ENCODE results near the gene ENHO.

Gene ENHO

GRCh38 chr9:34503406-34503805 is 19.4 kb downstream of the ENHO start:
- TF ChIP-seq SUZ12 (IDR thresholded peaks at IDR 0.05; ENCODE audit: extremely low read depth, insufficient read depth, insufficient read length) = no peak
- TF ChIP-seq ZNF274 (IDR thresholded peaks at IDR 0.05; ENCODE audit: low read depth, low read length) = no peak
- TF ChIP-seq YY1 (IDR thresholded peaks at IDR 0.05; ENCODE audit: insufficient read depth, insufficient read length) = no peak
- H3K9me3 ChIP-seq (ENCODE audit: insufficient read depth, low read length) = no peaks in the 10 kb centered on the region

GRCh38 chr9:34502891-34503290 is 19.9 kb downstream of the ENHO start:
- TF ChIP-seq ZNF274 (IDR thresholded peaks at IDR 0.05; ENCODE audit: low read depth, low read length) (no peak), YY1 (IDR thresholded peaks at IDR 0.05; ENCODE audit: insufficient read depth, insufficient read length) (no peak), SUZ12 (IDR thresholded peaks at IDR 0.05; ENCODE audit: extremely low read depth, insufficient read depth, insufficient read length) (no peak)
- Histone ChIP-seq H3K4me1 (ENCODE audit: insufficient read depth, insufficient read length) (no peaks in the 10 kb centered on the region), H3K4me3 (ENCODE audit: insufficient read length, low read depth) (no peak overlapping the region), H3K9ac (ENCODE audit: insufficient read length, low read depth) (no peak overlapping the region), H3K9me3 (ENCODE audit: insufficient read depth, low read length) (no peaks in the 10 kb centered on the region), H3K27me3 (ENCODE audit: insufficient read depth, insufficient read length) (peaks cover 11% of the 10 kb centered on the region), H3K36me3 (ENCODE audit: insufficient read depth, insufficient read length, low read length) (no peaks in the 10 kb centered on the region)
- DNase-seq (ENCODE audit: low read depth, low spot score) = no peak

More at GRCh38 chr9:34503406-34503805, 19.4 kb downstream of the ENHO start:
- H3K27me3 ChIP-seq (ENCODE audit: insufficient read depth, insufficient read length) = peaks cover 11% of the 10 kb centered on the region
- no peak for DNase-seq (ENCODE audit: low read depth, low spot score)
- H3K4me3 ChIP-seq (ENCODE audit: insufficient read length, low read depth) = no peak overlapping the region
- H3K36me3 ChIP-seq (ENCODE audit: insufficient read depth, insufficient read length, low read length) = no peaks in the 10 kb centered on the region
- no peaks in the 10 kb centered on the region for H3K4me1 ChIP-seq (ENCODE audit: insufficient read depth, insufficient read length)
- H3K9ac ChIP-seq (ENCODE audit: insufficient read length, low read depth) = no peak overlapping the region

- Histone ChIP-seq H3K9ac (ENCODE audit: insufficient read length, low read depth) (no peak overlapping the region), H3K27me3 (ENCODE audit: insufficient read depth, insufficient read length) (peaks cover 11% of the 10 kb centered on the region), H3K4me3 (ENCODE audit: insufficient read length, low read depth) (no peak overlapping the region), H3K4me1 (ENCODE audit: insufficient read depth, insufficient read length) (no peaks in the 10 kb centered on the region), H3K9me3 (ENCODE audit: insufficient read depth, low read length) (no peaks in the 10 kb centered on the region), H3K36me3 (ENCODE audit: insufficient read depth, insufficient read length, low read length) (no peaks in the 10 kb centered on the region)
- no peak for DNase-seq (ENCODE audit: low read depth, low spot score)
- no peak for TF ChIP-seq SUZ12 (IDR thresholded peaks at IDR 0.05; ENCODE audit: extremely low read depth, insufficient read depth, insufficient read length)
- TF ChIP-seq ZNF274 (IDR thresholded peaks at IDR 0.05; ENCODE audit: low read depth, low read length) = no peak
- TF ChIP-seq YY1 (IDR thresholded peaks at IDR 0.05; ENCODE audit: insufficient read depth, insufficient read length) = no peak
These were observed 20.3 kb downstream of the ENHO start for GRCh38 chr9:34502471-34502870.

- Histone ChIP-seq H3K4me1 (ENCODE audit: insufficient read depth, insufficient read length) (no peaks in the 10 kb centered on the region), H3K27me3 (ENCODE audit: insufficient read depth, insufficient read length) (peaks cover 11% of the 10 kb centered on the region), H3K4me3 (ENCODE audit: insufficient read length, low read depth) (no peak overlapping the region), H3K9ac (ENCODE audit: insufficient read length, low read depth) (no peak overlapping the region), H3K9me3 (ENCODE audit: insufficient read depth, low read length) (no peaks in the 10 kb centered on the region), H3K36me3 (ENCODE audit: insufficient read depth, insufficient read length, low read length) (no peaks in the 10 kb centered on the region)
- no peak for DNase-seq (ENCODE audit: low read depth, low spot score)
- TF ChIP-seq ZNF274 (IDR thresholded peaks at IDR 0.05; ENCODE audit: low read depth, low read length) = no peak
- TF ChIP-seq YY1 (IDR thresholded peaks at IDR 0.05; ENCODE audit: insufficient read depth, insufficient read length) = no peak
- no peak for TF ChIP-seq SUZ12 (IDR thresholded peaks at IDR 0.05; ENCODE audit: extremely low read depth, insufficient read depth, insufficient read length)
These were observed 20.8 kb downstream of the ENHO start for GRCh38 chr9:34501889-34502425.

GRCh38 chr9:34501372-34501771 is 21.4 kb downstream of the ENHO start:
- Histone ChIP-seq H3K4me1 (ENCODE audit: insufficient read depth, insufficient read length) (no peaks in the 10 kb centered on the region), H3K9ac (ENCODE audit: insufficient read length, low read depth) (no peak overlapping the region), H3K9me3 (ENCODE audit: insufficient read depth, low read length) (no peaks in the 10 kb centered on the region), H3K4me3 (ENCODE audit: insufficient read length, low read depth) (no peak overlapping the region), H3K27me3 (ENCODE audit: insufficient read depth, insufficient read length) (peaks cover 11% of the 10 kb centered on the region), H3K36me3 (ENCODE audit: insufficient read depth, insufficient read length, low read length) (no peaks in the 10 kb centered on the region)
- no peak for DNase-seq (ENCODE audit: low read depth, low spot score)
- TF ChIP-seq SUZ12 (IDR thresholded peaks at IDR 0.05; ENCODE audit: extremely low read depth, insufficient read depth, insufficient read length) (no peak), YY1 (IDR thresholded peaks at IDR 0.05; ENCODE audit: insufficient read depth, insufficient read length) (no peak), ZNF274 (IDR thresholded peaks at IDR 0.05; ENCODE audit: low read depth, low read length) (no peak)

GRCh38 chr9:34500623-34501267 is 22.0 kb downstream of the ENHO start:
- no peaks in the 10 kb centered on the region for H3K4me1 ChIP-seq (ENCODE audit: insufficient read depth, insufficient read length)
- DNase-seq (ENCODE audit: low read depth, low spot score) = no peak
- peaks cover 11% of the 10 kb centered on the region for H3K27me3 ChIP-seq (ENCODE audit: insufficient read depth, insufficient read length)
- no peaks in the 10 kb centered on the region for H3K36me3 ChIP-seq (ENCODE audit: insufficient read depth, insufficient read length, low read length)
- TF ChIP-seq SUZ12 (IDR thresholded peaks at IDR 0.05; ENCODE audit: extremely low read depth, insufficient read depth, insufficient read length) (no peak), ZNF274 (IDR thresholded peaks at IDR 0.05; ENCODE audit: low read depth, low read length) (no peak), YY1 (IDR thresholded peaks at IDR 0.05; ENCODE audit: insufficient read depth, insufficient read length) (no peak)
- no peak overlapping the region for H3K9ac ChIP-seq (ENCODE audit: insufficient read length, low read depth)
- H3K9me3 ChIP-seq (ENCODE audit: insufficient read depth, low read length) = no peaks in the 10 kb centered on the region
- H3K4me3 ChIP-seq (ENCODE audit: insufficient read length, low read depth) = no peak overlapping the region

- H3K4me1 ChIP-seq (ENCODE audit: insufficient read depth, insufficient read length) = no peaks in the 10 kb centered on the region
- no peak overlapping the region for H3K9ac ChIP-seq (ENCODE audit: insufficient read length, low read depth)
- TF ChIP-seq SUZ12 (IDR thresholded peaks at IDR 0.05; ENCODE audit: extremely low read depth, insufficient read depth, insufficient read length) (no peak), YY1 (IDR thresholded peaks at IDR 0.05; ENCODE audit: insufficient read depth, insufficient read length) (no peak), ZNF274 (IDR thresholded peaks at IDR 0.05; ENCODE audit: low read depth, low read length) (no peak)
- H3K9me3 ChIP-seq (ENCODE audit: insufficient read depth, low read length) = no peaks in the 10 kb centered on the region
- H3K27me3 ChIP-seq (ENCODE audit: insufficient read depth, insufficient read length) = peaks cover 11% of the 10 kb centered on the region
- no peak overlapping the region for H3K4me3 ChIP-seq (ENCODE audit: insufficient read length, low read depth)
- DNase-seq (ENCODE audit: low read depth, low spot score) = no peak
- H3K36me3 ChIP-seq (ENCODE audit: insufficient read depth, insufficient read length, low read length) = no peaks in the 10 kb centered on the region
These were observed 23.7 kb downstream of the ENHO start for GRCh38 chr9:34499076-34499475.
